ENCODE data around the gene TIE1. TPM values are rescaled to one million over a fixed set of nuclear protein-coding genes. Genes with fewer than 3 reads are reported as not detected.

Gene TIE1
- total and polyA plus RNA-seq, 9 of the 15 experiments (the other 6 are each of a cell fraction or from before 2014, with no cell fraction given), result 0.07 to 0.49 (median 0.14) TPM; not detected in 4

DNA sequence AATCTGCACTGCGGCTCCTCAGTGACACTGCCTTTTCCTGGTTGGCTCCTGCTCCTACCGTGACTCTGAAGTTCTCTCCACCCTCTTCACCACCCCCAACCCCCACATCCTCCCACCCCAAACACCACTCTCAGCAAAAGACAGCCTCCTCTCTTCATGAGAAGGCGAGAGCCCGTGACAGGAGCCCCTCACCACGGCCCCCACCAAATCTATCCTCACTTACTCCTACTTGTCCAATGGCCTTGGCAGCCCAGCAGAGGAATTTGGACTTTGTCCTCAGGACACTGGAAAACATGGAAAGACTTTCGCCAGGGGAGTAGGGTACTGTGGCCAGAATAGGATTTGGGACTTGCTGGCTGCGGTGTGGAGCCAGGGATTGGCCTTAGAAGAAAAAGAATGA lies 24.1 kb upstream of the TIE1 start:
- H3K27ac ChIP-seq (ENCODE audit: extremely low read depth, low read depth, low read length), result no peak overlapping the region
- in situ Hi-C loops (cut with MboI), result no loop called here
- H3K36me3 ChIP-seq (ENCODE audit: control insufficient read depth, insufficient read depth, low read length), result no peaks in the 10 kb centered on the region
- H3K4me1 ChIP-seq (replicated peaks in 1 of 2; ENCODE audit: control insufficient read depth in 2 of 2, insufficient read depth in 2 of 2, low read length in 2 of 2), result peaks cover 8 to 10% of the 10 kb centered on the region in 2 experiments; a peak in 4 of 5 replicates
- H3K79me2 ChIP-seq (ENCODE audit: control insufficient read depth, insufficient read depth, low read length), result no peaks in the 10 kb centered on the region
- CTCF ChIA-PET (ENCODE audit: low intra/inter-chr PET ratio), result no interaction called here
- WGBS (ENCODE audit: insufficient coverage, low coverage, missing lambda C conversion rate), result 2% methylated on average over 7 of the region's 7 CpGs
- POLR2A ChIA-PET, result interaction anchor here (0.5 to 1.1 kb wide), 4 partner anchors 8 to 16 kb away, joined by 3 to 5 read pairs (median 4); no protein-coding TSS in a partner anchor
- FAIRE-seq (no peak), ATAC-seq (no peak), DNase-seq (ENCODE audit: extremely low read depth in 1 of 4, low spot score in 3 of 4) (no peak)
- H3K9ac ChIP-seq (ENCODE audit: insufficient read depth in 1 of 2, low read depth in 2 of 2, low read length in 2 of 2), result no peak overlapping the region
- H4K20me1 ChIP-seq (replicated peaks; ENCODE audit: control insufficient read depth, insufficient read depth, low read length), result no peaks in the 10 kb centered on the region; the same call in 1 of the 2 replicates
- H3K27me3 ChIP-seq (ENCODE audit: control insufficient read depth in 2 of 2, insufficient read depth in 2 of 2, low read length in 2 of 2), result peaks cover 45 to 82% of the 10 kb centered on the region in 2 experiments
- H3K9me3 ChIP-seq (replicated peaks; ENCODE audit: control insufficient read depth, insufficient read depth, low read depth, low read length), result no peaks in the 10 kb centered on the region
- no peaks in the 10 kb centered on the region for H3K9me1 ChIP-seq (ENCODE audit: control insufficient read depth, insufficient read depth, low read length)
- no TSS peak for BruUV-seq (replicated peaks)
- intact Hi-C loops (cut with micrococcal nuclease), result no loop called here
- no peak overlapping the region for H3K4me3 ChIP-seq
- H2AFZ ChIP-seq (ENCODE audit: low read depth, low read length), result no peak overlapping the region
- no peak overlapping the region for H3K4me2 ChIP-seq (ENCODE audit: insufficient read depth, low read length)
- no peak for TF ChIP-seq ZNF263 (CRISPR knock-in tag; IDR thresholded peaks at IDR 0.05; ENCODE audit: borderline replicate concordance)
- TF ChIP-seq, protein P1, sequence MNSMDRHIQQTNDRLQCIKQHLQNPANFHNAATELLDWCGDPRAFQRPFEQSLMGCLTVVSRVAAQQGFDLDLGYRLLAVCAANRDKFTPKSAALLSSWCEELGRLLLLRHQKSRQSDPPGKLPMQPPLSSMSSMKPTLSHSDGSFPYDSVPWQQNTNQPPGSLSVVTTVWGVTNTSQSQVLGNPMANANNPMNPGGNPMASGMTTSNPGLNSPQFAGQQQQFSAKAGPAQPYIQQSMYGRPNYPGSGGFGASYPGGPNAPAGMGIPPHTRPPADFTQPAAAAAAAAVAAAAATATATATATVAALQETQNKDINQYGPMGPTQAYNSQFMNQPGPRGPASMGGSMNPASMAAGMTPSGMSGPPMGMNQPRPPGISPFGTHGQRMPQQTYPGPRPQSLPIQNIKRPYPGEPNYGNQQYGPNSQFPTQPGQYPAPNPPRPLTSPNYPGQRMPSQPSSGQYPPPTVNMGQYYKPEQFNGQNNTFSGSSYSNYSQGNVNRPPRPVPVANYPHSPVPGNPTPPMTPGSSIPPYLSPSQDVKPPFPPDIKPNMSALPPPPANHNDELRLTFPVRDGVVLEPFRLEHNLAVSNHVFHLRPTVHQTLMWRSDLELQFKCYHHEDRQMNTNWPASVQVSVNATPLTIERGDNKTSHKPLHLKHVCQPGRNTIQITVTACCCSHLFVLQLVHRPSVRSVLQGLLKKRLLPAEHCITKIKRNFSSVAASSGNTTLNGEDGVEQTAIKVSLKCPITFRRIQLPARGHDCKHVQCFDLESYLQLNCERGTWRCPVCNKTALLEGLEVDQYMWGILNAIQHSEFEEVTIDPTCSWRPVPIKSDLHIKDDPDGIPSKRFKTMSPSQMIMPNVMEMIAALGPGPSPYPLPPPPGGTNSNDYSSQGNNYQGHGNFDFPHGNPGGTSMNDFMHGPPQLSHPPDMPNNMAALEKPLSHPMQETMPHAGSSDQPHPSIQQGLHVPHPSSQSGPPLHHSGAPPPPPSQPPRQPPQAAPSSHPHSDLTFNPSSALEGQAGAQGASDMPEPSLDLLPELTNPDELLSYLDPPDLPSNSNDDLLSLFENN (IDR thresholded peaks at IDR 0.05; ENCODE audit: low read depth in 2 of 2, low read length in 2 of 2), result no peak
- TF ChIP-seq SRSF9 (IDR thresholded peaks at IDR 0.05; ENCODE audit: borderline replicate concordance, low read depth, low read length), result no peak
- TF ChIP-seq KDM4B (IDR thresholded peaks at IDR 0.05; ENCODE audit: borderline replicate concordance in 2 of 2, low read depth in 1 of 2), result no peak
- TF ChIP-seq CTBP1 (IDR thresholded peaks at IDR 0.05; ENCODE audit: borderline replicate concordance), result no peak
- TF ChIP-seq ZNF274 (IDR thresholded peaks at IDR 0.05; ENCODE audit: borderline replicate concordance, low read depth, low read length), result no peak
- TF ChIP-seq SIRT6 (IDR thresholded peaks at IDR 0.05; ENCODE audit: low read depth, low read length), result no peak
- no peak for TF ChIP-seq RAD51 (IDR thresholded peaks at IDR 0.05; ENCODE audit: borderline replicate concordance, low read depth)
- no peak for TF ChIP-seq BCOR (IDR thresholded peaks at IDR 0.05)
- TF ChIP-seq BRD9 (IDR thresholded peaks at IDR 0.05; ENCODE audit: low read depth, partially characterized antibody), result no peak
- TF ChIP-seq, protein P2, sequence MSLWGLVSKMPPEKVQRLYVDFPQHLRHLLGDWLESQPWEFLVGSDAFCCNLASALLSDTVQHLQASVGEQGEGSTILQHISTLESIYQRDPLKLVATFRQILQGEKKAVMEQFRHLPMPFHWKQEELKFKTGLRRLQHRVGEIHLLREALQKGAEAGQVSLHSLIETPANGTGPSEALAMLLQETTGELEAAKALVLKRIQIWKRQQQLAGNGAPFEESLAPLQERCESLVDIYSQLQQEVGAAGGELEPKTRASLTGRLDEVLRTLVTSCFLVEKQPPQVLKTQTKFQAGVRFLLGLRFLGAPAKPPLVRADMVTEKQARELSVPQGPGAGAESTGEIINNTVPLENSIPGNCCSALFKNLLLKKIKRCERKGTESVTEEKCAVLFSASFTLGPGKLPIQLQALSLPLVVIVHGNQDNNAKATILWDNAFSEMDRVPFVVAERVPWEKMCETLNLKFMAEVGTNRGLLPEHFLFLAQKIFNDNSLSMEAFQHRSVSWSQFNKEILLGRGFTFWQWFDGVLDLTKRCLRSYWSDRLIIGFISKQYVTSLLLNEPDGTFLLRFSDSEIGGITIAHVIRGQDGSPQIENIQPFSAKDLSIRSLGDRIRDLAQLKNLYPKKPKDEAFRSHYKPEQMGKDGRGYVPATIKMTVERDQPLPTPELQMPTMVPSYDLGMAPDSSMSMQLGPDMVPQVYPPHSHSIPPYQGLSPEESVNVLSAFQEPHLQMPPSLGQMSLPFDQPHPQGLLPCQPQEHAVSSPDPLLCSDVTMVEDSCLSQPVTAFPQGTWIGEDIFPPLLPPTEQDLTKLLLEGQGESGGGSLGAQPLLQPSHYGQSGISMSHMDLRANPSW (CRISPR knock-in tag; IDR thresholded peaks at IDR 0.05), result no peak
- TF ChIP-seq ZNF3 (CRISPR knock-in tag; IDR thresholded peaks at IDR 0.05), result no peak
- no peak for TF ChIP-seq PTRF (tag; IDR thresholded peaks at IDR 0.05)
- TF ChIP-seq TAF9B (IDR thresholded peaks at IDR 0.05; ENCODE audit: partially characterized antibody), result no peak
